Measurements from ENCODE around the gene LEFTY1. TPM values are rescaled to one million over a fixed set of nuclear protein-coding genes. Genes with fewer than 3 reads are reported as not detected.
"Not testable (repeated sequence)": the region's sequence is repeated elsewhere in the genome, so short reads cannot be mapped to it uniquely, and the experiment has no call there.

Gene LEFTY1
- total RNA-seq, 5 donors from 2014 or later (not counting 1 experiment from before 2014, with no cell fraction given): 0.23 to 0.63 (median 0.35) TPM

DNA sequence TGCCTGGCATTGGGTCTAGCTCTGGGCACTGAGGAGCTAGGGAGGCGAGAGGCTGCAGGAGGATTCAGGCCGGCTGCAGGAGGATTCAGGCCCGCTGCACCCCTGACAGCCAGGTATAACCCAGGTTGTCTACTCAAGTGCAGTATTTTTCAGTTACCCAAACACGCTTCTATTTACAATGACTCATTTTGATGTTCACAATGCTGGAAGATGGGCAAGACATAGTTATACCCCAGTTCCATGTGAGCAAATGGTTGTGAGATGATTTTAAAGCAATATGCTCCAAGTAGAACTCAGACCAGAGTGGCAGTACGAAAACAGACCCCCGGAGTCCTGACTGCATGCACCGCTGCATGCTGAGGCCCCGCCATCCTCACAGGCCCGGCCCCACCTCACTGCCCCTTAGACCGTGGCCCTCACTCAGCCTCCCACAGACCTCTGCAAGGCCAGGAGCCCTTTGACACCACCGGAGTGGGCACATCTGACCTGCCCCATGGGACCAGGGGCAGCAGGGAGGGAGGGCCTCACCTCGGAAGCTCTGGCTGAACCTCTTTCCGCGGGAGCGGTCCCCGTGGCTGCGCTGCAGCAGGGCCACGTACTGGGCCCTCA lies 553 bp downstream of the LEFTY1 start:
- H3K9me3 ChIP-seq: no peaks in the 10 kb centered on the region
- peak overlapping the region in 1 of 3 donors; percentile 36 for H3K4me3 Mint-ChIP-seq
- H3K27ac Mint-ChIP-seq: peak overlapping the region in 1 of 2 donors; percentile 11
- no peaks in the 10 kb centered on the region for H3K27me3 ChIP-seq (replicated peaks in 1 of 2; ENCODE audit: control insufficient read depth in 2 of 2, extremely low read depth in 1 of 2, insufficient read depth in 2 of 2, low read length in 1 of 2)
- no peak overlapping the region for H3K4me3 ChIP-seq (ENCODE audit: control insufficient read depth in 1 of 2, extremely low read depth in 1 of 2, low read length in 1 of 2)
- peaks cover 7 to 16% of the 10 kb centered on the region in 2 experiments for H3K4me1 ChIP-seq (ENCODE audit: control insufficient read depth in 1 of 2, extremely low read depth in 1 of 2, insufficient read depth in 2 of 2, low read length in 2 of 2)
- no peaks in the 10 kb centered on the region for H3K36me3 Mint-ChIP-seq
- H3K4me1 Mint-ChIP-seq: peaks cover 16 to 27% (median 27%) of the 10 kb centered on the region in 3 donors
- H3K27ac ChIP-seq (ENCODE audit: low read length): no peak overlapping the region
- H3K9me3 Mint-ChIP-seq: no peaks in the 10 kb centered on the region
- H3K27me3 Mint-ChIP-seq: no peaks in the 10 kb centered on the region
- 94% methylated on average over 10 of the region's 18 CpGs for WGBS (ENCODE audit: insufficient coverage)
- DNase-seq (no peak), ATAC-seq (replicated peaks in 1 of 4) (no peak)
- POLR2A ChIA-PET: interaction anchor here in 1 of 2 donors (1.0 kb wide), 1 partner anchor 111 kb away, joined by 3 read pairs; the partner anchor contains the start of gene SRP9
- CTCF ChIA-PET: no interaction called here
- no peaks in the 10 kb centered on the region for H3K36me3 ChIP-seq (ENCODE audit: control insufficient read depth in 2 of 2, extremely low read depth in 1 of 2, insufficient read depth in 1 of 2, low read length in 1 of 2)

DNA sequence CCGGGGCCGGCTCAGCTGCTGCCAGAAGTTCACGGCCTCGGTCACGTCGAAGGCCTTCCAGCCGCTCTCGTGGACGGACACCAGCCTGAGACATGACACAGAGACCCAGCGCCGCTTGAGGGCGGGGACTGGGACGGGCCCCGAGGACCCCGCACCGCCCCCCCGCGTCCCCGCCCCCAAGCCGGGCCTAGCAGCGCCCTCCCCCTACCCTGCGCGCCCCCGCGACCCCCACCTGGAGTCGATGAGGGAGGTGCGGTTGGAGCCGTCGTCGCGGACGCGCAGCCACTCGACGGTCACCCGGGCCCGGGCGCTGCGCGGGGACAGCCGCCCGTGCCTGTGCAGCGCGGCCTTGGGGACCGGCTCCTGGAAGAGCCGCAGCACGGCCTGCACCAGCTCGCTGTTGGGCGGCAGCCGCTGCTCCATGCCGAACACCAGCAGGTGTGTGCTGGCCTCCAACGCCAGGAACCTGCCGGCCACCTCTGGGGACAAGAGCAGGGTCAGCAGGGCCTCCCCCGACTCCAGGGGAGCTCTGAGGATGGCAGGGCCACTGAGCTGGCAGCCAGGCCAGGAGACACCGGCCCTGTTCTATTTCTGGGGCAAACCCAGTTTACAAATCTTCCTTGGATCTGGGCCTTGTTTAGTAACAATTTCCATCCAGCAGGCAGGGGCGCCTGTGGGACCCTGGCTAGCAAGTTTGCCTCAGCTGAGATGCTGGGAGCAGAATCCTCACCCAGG lies 1.2 kb downstream of the LEFTY1 start:
- H3K27ac ChIP-seq (ENCODE audit: low read length); H3K27me3 Mint-ChIP-seq; H3K4me3 ChIP-seq (ENCODE audit: control insufficient read depth in 1 of 2, extremely low read depth in 1 of 2, low read length in 1 of 2); H3K9me3 Mint-ChIP-seq; DNase-seq; H3K9me3 ChIP-seq; POLR2A ChIA-PET; H3K36me3 Mint-ChIP-seq; CTCF ChIA-PET; H3K36me3 ChIP-seq (ENCODE audit: control insufficient read depth in 2 of 2, extremely low read depth in 1 of 2, insufficient read depth in 1 of 2, low read length in 1 of 2); H3K27me3 ChIP-seq (replicated peaks in 1 of 2; ENCODE audit: control insufficient read depth in 2 of 2, extremely low read depth in 1 of 2, insufficient read depth in 2 of 2, low read length in 1 of 2): not testable (repeated sequence)
- Mint-ChIP-seq H3K4me1 (peaks cover 21 to 30% (median 30%) of the 10 kb centered on the region in 3 donors), H3K4me3 (peak overlapping the region in 1 of 3 donors; percentile 36), H3K27ac (peak overlapping the region in 1 of 2 donors; percentile 11)
- peaks cover 9 to 20% of the 10 kb centered on the region in 2 experiments for H3K4me1 ChIP-seq (ENCODE audit: control insufficient read depth in 1 of 2, extremely low read depth in 1 of 2, insufficient read depth in 2 of 2, low read length in 2 of 2)
- 88% methylated on average over 9 of the region's 56 CpGs for WGBS (ENCODE audit: insufficient coverage)
- peak in 1 of 4 experiments; percentile 33 for ATAC-seq (replicated peaks in 1 of 4)

- Histone ChIP-seq H3K4me1 (ENCODE audit: control insufficient read depth in 1 of 2, extremely low read depth in 1 of 2, insufficient read depth in 2 of 2, low read length in 2 of 2) (peaks cover 9 to 20% of the 10 kb centered on the region in 2 experiments), H3K9me3 (no peaks in the 10 kb centered on the region), H3K4me3 (ENCODE audit: control insufficient read depth in 1 of 2, extremely low read depth in 1 of 2, low read length in 1 of 2) (no peak overlapping the region), H3K27me3 (replicated peaks in 1 of 2; ENCODE audit: control insufficient read depth in 2 of 2, extremely low read depth in 1 of 2, insufficient read depth in 2 of 2, low read length in 1 of 2) (no peaks in the 10 kb centered on the region), H3K36me3 (ENCODE audit: control insufficient read depth in 2 of 2, extremely low read depth in 1 of 2, insufficient read depth in 1 of 2, low read length in 1 of 2) (no peaks in the 10 kb centered on the region), H3K27ac (ENCODE audit: low read length) (no peak overlapping the region)
- H3K27me3 Mint-ChIP-seq: no peaks in the 10 kb centered on the region
- H3K4me1 Mint-ChIP-seq: peaks cover 21 to 30% (median 30%) of the 10 kb centered on the region in 3 donors
- H3K27ac Mint-ChIP-seq: peak overlapping the region in 1 of 2 donors; percentile 34
- H3K36me3 Mint-ChIP-seq: no peaks in the 10 kb centered on the region
- no peak for DNase-seq
- ChIA-PET POLR2A (no interaction called here), CTCF (no interaction called here)
- WGBS (ENCODE audit: insufficient coverage): no CpG with 5 or more reads among the region's 7 CpGs
- no peaks in the 10 kb centered on the region for H3K9me3 Mint-ChIP-seq
- peak overlapping the region in 1 of 3 donors; percentile 36 for H3K4me3 Mint-ChIP-seq
- ATAC-seq (replicated peaks in 1 of 4): no peak
Measured at GRCh38 chr1:225887030-225887314, 2.0 kb downstream of the LEFTY1 start.

- Histone ChIP-seq H3K27me3 (replicated peaks in 1 of 2; ENCODE audit: control insufficient read depth in 2 of 2, extremely low read depth in 1 of 2, insufficient read depth in 2 of 2, low read length in 1 of 2) (no peaks in the 10 kb centered on the region), H3K27ac (ENCODE audit: low read length) (no peak overlapping the region), H3K36me3 (ENCODE audit: control insufficient read depth in 2 of 2, extremely low read depth in 1 of 2, insufficient read depth in 1 of 2, low read length in 1 of 2) (no peaks in the 10 kb centered on the region), H3K4me1 (ENCODE audit: control insufficient read depth in 1 of 2, extremely low read depth in 1 of 2, insufficient read depth in 2 of 2, low read length in 2 of 2) (peaks cover 9 to 21% of the 10 kb centered on the region in 2 experiments), H3K9me3 (no peaks in the 10 kb centered on the region), H3K4me3 (ENCODE audit: control insufficient read depth in 1 of 2, extremely low read depth in 1 of 2, low read length in 1 of 2) (no peak overlapping the region)
- no peaks in the 10 kb centered on the region for H3K36me3 Mint-ChIP-seq
- ATAC-seq (replicated peaks in 1 of 4) (no peak), DNase-seq (no peak)
- no peaks in the 10 kb centered on the region for H3K9me3 Mint-ChIP-seq
- peak overlapping the region in 1 of 2 donors; percentile 34 for H3K27ac Mint-ChIP-seq
- 90% methylated on average over 15 of the region's 19 CpGs for WGBS (ENCODE audit: insufficient coverage)
- no peaks in the 10 kb centered on the region for H3K27me3 Mint-ChIP-seq
- ChIA-PET CTCF (interaction anchor here in 1 of 2 donors (1.5 kb wide), 1 partner anchor 11 kb away, joined by 7 read pairs; no protein-coding TSS in a partner anchor), POLR2A (no interaction called here)
- peak overlapping the region in 1 of 3 donors; percentile 36 for H3K4me3 Mint-ChIP-seq
- peaks cover 16 to 27% (median 26%) of the 10 kb centered on the region in 3 donors for H3K4me1 Mint-ChIP-seq
Measured at GRCh38 chr1:225886159-225887029, 2.6 kb downstream of the LEFTY1 start.

DNA sequence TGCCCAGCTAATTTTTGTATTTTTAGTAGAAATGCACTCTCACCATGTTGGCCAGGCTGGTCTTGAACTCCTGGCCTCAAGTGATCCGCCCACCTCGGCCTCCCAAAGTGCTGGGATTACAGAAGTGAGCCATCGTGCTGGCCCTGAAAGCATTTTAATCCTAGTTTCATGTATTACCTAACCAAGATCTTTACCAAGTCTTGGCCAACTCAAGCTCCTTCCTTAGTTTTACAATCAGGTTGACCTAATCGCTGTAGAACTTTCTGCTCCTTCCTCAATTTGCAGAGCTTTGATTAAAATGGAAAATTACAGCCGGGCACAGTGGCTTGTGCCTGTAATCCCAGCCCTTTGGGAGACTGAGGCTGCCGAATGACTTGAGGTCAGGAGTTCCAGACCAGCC lies 3.6 kb downstream of the LEFTY1 start:
- Histone ChIP-seq H3K36me3 (ENCODE audit: control insufficient read depth in 2 of 2, extremely low read depth in 1 of 2, insufficient read depth in 1 of 2, low read length in 1 of 2) (no peaks in the 10 kb centered on the region), H3K9me3 (no peaks in the 10 kb centered on the region), H3K27ac (ENCODE audit: low read length) (no peak overlapping the region), H3K4me3 (ENCODE audit: control insufficient read depth in 1 of 2, extremely low read depth in 1 of 2, low read length in 1 of 2) (no peak overlapping the region), H3K4me1 (ENCODE audit: control insufficient read depth in 1 of 2, extremely low read depth in 1 of 2, insufficient read depth in 2 of 2, low read length in 2 of 2) (peaks cover 8 to 26% of the 10 kb centered on the region in 2 experiments), H3K27me3 (replicated peaks in 1 of 2; ENCODE audit: control insufficient read depth in 2 of 2, extremely low read depth in 1 of 2, insufficient read depth in 2 of 2, low read length in 1 of 2) (no peaks in the 10 kb centered on the region)
- ChIA-PET CTCF (interaction anchor here (0.8 to 1.5 kb wide), 2 partner anchors 12 to 89 kb away, joined by 3 to 7 read pairs; no protein-coding TSS in a partner anchor), POLR2A (no interaction called here)
- Mint-ChIP-seq H3K9me3 (no peaks in the 10 kb centered on the region), H3K27me3 (no peaks in the 10 kb centered on the region), H3K4me3 (no peak overlapping the region), H3K27ac (no peak overlapping the region), H3K36me3 (no peaks in the 10 kb centered on the region), H3K4me1 (peaks cover 18 to 29% (median 29%) of the 10 kb centered on the region in 3 donors)
- 82% methylated on average over 5 of the region's 6 CpGs for WGBS (ENCODE audit: insufficient coverage)
- ATAC-seq (replicated peaks in 1 of 4) (no peak), DNase-seq (no peak)
